Nephron (organoid): ENCODE results near the gene PEX11B.

Source experiments
- H3K27ac Mint-ChIP-seq, 3 experiments: 2 replicates each; pipeline ENCODE4 v1.8.0; 2020; ENCODE audit warnings: mixed read lengths in 3 of 3, mild to moderate bottlenecking in 2 of 3, moderate library complexity in 1 of 3
- H3K27me3 Mint-ChIP-seq: 2 replicates; pipeline ENCODE4 v1.8.0; 2021; ENCODE audit warnings: low read depth, mild to moderate bottlenecking, moderate library complexity, mixed read lengths
- H3K36me3 Mint-ChIP-seq: 2 replicates; pipeline ENCODE4 v1.8.0; 2020; ENCODE audit warnings: low read depth, mixed read lengths
- H3K4me1 Mint-ChIP-seq: 2 replicates; pipeline ENCODE4 v1.8.0; 2020; ENCODE audit warnings: mixed read lengths
- H3K4me3 Mint-ChIP-seq, 3 experiments: 2 replicates each; pipeline ENCODE4 v1.8.0; 2020; ENCODE audit warnings: mild to moderate bottlenecking in 3 of 3, mixed read lengths in 3 of 3, moderate library complexity in 2 of 3
- H3K9me3 Mint-ChIP-seq: 2 replicates; pipeline ENCODE4 v1.8.0; 2020; ENCODE audit warnings: mixed read lengths
- CTCF ChIP-seq, 3 experiments: fragments of 200-600 bp; sonication (generic); IDR thresholded peaks; one replicate each; pipeline ENCODE4 v1.5.0; 2021; ENCODE audit warnings: antibody characterized with exemption in 3 of 3; ENCODE audit not compliant: unreplicated experiment in 3 of 3

PEX11B gene

GRCh38 chr1:145906954-145907753 is 11.4 kb downstream of the PEX11B start:
- Mint-ChIP-seq H3K27ac (no peak overlapping the region), H3K4me3 (no peak overlapping the region), H3K9me3 (no peaks in the 10 kb centered on the region), H3K36me3 (peaks cover 16% of the 10 kb centered on the region), H3K4me1 (peaks cover 6% of the 10 kb centered on the region), H3K27me3 (no peaks in the 10 kb centered on the region)
- TF ChIP-seq CTCF (IDR thresholded peaks at IDR 0.05; ENCODE audit: unreplicated experiment in 3 of 3): no peak

- H3K27me3 Mint-ChIP-seq: no peaks in the 10 kb centered on the region
- H3K36me3 Mint-ChIP-seq: no peaks in the 10 kb centered on the region
- no peaks in the 10 kb centered on the region for H3K4me1 Mint-ChIP-seq
- no peak overlapping the region for H3K27ac Mint-ChIP-seq
- H3K9me3 Mint-ChIP-seq: no peaks in the 10 kb centered on the region
- no peak overlapping the region for H3K4me3 Mint-ChIP-seq
- no peak for TF ChIP-seq CTCF (IDR thresholded peaks at IDR 0.05; ENCODE audit: unreplicated experiment in 3 of 3)
Observed at GRCh38 chr1:145901312-145902021, 17.1 kb downstream of the PEX11B start.

- H3K27ac Mint-ChIP-seq: no peak overlapping the region
- H3K4me3 Mint-ChIP-seq: no peak overlapping the region
- H3K36me3 Mint-ChIP-seq: no peaks in the 10 kb centered on the region
- H3K27me3 Mint-ChIP-seq: no peaks in the 10 kb centered on the region
- no peak for TF ChIP-seq CTCF (IDR thresholded peaks at IDR 0.05; ENCODE audit: unreplicated experiment in 3 of 3)
- H3K4me1 Mint-ChIP-seq: peaks cover under 1% of the 10 kb centered on the region
- H3K9me3 Mint-ChIP-seq: no peaks in the 10 kb centered on the region
Observed at GRCh38 chr1:145898756-145899155, 19.8 kb downstream of the PEX11B start.

GRCh38 chr1:145897969-145898368 is 20.5 kb downstream of the PEX11B start:
- no peak overlapping the region for H3K4me3 Mint-ChIP-seq

GRCh38 chr1:145895471-145895870 is 23.0 kb downstream of the PEX11B start:
- Mint-ChIP-seq H3K27me3 (no peaks in the 10 kb centered on the region), H3K4me3 (no peak overlapping the region), H3K9me3 (no peaks in the 10 kb centered on the region), H3K4me1 (peaks cover 29% of the 10 kb centered on the region), H3K27ac (no peak overlapping the region), H3K36me3 (no peaks in the 10 kb centered on the region)
- no peak for TF ChIP-seq CTCF (IDR thresholded peaks at IDR 0.05; ENCODE audit: unreplicated experiment in 3 of 3)

More at GRCh38 chr1:145897969-145898368, 20.5 kb downstream of the PEX11B start:
- no peak overlapping the region for H3K27ac Mint-ChIP-seq
- peaks cover 9% of the 10 kb centered on the region for H3K4me1 Mint-ChIP-seq
- no peaks in the 10 kb centered on the region for H3K27me3 Mint-ChIP-seq
- no peaks in the 10 kb centered on the region for H3K9me3 Mint-ChIP-seq
- H3K36me3 Mint-ChIP-seq: no peaks in the 10 kb centered on the region
- TF ChIP-seq CTCF (IDR thresholded peaks at IDR 0.05; ENCODE audit: unreplicated experiment in 3 of 3): no peak
